ENCODE results near the gene NEURL1B.

GRCh38 chr5:172699423-172699822 is 58.4 kb downstream of the NEURL1B start:
- TF ChIP-seq POLR2AphosphoS5 (IDR thresholded peaks at IDR 0.05; ENCODE audit: low read depth) (no peak), CTCF (IDR thresholded peaks at IDR 0.05; ENCODE audit: insufficient read depth, low read length) (no peak), GABPA (IDR thresholded peaks at IDR 0.05; ENCODE audit: low read depth) (no peak)
- TF ChIP-seq, protein P1, sequence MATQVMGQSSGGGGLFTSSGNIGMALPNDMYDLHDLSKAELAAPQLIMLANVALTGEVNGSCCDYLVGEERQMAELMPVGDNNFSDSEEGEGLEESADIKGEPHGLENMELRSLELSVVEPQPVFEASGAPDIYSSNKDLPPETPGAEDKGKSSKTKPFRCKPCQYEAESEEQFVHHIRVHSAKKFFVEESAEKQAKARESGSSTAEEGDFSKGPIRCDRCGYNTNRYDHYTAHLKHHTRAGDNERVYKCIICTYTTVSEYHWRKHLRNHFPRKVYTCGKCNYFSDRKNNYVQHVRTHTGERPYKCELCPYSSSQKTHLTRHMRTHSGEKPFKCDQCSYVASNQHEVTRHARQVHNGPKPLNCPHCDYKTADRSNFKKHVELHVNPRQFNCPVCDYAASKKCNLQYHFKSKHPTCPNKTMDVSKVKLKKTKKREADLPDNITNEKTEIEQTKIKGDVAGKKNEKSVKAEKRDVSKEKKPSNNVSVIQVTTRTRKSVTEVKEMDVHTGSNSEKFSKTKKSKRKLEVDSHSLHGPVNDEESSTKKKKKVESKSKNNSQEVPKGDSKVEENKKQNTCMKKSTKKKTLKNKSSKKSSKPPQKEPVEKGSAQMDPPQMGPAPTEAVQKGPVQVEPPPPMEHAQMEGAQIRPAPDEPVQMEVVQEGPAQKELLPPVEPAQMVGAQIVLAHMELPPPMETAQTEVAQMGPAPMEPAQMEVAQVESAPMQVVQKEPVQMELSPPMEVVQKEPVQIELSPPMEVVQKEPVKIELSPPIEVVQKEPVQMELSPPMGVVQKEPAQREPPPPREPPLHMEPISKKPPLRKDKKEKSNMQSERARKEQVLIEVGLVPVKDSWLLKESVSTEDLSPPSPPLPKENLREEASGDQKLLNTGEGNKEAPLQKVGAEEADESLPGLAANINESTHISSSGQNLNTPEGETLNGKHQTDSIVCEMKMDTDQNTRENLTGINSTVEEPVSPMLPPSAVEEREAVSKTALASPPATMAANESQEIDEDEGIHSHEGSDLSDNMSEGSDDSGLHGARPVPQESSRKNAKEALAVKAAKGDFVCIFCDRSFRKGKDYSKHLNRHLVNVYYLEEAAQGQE (IDR thresholded peaks at IDR 0.05; ENCODE audit: insufficient replicate concordance, low read depth) = no peak

Data from HL-60 (cell line).